ENCODE data around the gene MED26.
A peak's percentile ranks its signal among the peaks of the same experiment; 100 is the strongest.
"Not testable (repeated sequence)": the region's sequence is repeated elsewhere in the genome, so short reads cannot be mapped to it uniquely, and the experiment has no call there.

MED26 gene, protein sequence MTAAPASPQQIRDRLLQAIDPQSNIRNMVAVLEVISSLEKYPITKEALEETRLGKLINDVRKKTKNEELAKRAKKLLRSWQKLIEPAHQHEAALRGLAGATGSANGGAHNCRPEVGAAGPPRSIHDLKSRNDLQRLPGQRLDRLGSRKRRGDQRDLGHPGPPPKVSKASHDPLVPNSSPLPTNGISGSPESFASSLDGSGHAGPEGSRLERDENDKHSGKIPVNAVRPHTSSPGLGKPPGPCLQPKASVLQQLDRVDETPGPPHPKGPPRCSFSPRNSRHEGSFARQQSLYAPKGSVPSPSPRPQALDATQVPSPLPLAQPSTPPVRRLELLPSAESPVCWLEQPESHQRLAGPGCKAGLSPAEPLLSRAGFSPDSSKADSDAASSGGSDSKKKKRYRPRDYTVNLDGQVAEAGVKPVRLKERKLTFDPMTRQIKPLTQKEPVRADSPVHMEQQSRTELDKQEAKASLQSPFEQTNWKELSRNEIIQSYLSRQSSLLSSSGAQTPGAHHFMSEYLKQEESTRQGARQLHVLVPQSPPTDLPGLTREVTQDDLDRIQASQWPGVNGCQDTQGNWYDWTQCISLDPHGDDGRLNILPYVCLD

GRCh38 chr19:16628183-16628983 is at the start of gene MED26:
Gene MED26, minus strand, starts transcription at chr19:16628204. Its CDS starts 261 bp downstream, at chr19:16627943.
- DNase-seq, result peak; percentile 100

- no peak for DNase-seq
Measured at GRCh38 chr19:16677055-16677454, 49.1 kb upstream of the MED26 start.

DNA sequence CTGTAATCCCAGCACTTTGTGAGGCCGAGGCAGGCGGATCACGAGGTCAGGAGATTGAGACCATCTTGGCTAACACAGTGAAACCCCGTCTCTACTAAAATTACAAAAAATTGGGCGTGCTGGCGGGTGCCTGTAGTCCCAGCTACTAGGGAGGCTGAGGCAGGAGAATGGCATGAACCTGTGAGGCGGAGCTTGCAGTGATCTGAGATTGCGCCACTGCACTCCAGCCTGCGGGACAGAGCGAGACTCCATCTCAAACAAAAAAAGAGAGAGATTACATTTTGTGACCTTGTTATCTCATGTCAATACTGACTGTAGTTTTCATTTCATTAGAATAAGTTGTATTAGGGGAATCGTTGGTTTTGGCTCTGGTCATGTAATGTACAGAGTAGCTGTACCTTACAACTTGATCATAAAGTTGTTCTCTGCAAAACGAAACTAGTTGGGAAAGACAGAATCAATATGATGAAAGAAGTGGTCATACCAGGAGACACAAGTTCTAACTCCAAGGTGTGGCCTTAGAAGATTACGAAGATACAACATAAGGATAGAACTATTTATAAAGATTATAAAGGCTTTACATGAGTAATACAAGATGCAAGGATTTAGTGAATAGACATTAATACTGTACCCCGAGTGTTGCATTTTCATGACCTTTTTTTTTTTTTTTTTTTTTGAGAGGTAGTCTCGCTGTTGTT is 48.2 kb upstream of the MED26 start:
- DNase-seq, result no peak

DNA sequence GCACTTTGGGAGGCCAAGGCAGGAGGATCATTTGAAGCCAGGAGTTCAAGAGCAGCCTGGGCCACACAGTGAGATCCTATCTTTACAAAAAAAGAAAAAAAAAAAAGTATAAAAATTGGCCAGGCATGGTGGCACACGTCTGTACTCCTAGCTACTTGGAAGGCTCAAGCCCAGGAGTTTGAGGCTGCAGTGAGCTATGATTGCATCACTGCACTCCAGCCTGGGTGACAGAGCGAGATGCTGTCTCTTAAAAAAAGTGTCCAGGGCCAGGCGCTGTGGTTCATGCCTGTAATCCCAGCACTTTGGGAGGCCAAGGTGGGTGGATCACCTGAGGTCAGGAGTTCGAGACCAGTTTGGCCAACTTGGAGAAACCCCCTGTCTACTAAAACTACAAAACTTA is 45.8 kb upstream of the MED26 start:
- DNase-seq, result not testable (repeated sequence)

DNA sequence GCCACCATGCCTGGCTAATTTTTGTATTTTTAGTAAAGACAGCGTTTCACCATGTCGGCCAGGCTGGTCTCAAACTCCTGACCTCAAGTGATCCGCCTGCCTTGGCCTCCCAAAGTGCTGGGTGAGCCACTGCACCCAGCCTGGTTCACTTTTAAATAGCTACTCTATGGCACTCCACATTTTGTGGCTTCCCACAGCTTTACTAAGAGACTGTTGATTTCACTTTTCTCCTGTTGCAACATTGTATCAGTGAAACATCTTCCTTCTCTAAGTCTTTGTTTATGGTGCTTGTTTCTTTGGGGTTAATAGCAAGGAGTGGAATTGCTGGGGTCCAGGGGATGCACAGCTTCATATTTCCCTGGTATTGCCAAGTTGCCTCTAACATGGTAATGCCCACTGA is 45.2 kb upstream of the MED26 start:
- DNase-seq, result no peak

DNA sequence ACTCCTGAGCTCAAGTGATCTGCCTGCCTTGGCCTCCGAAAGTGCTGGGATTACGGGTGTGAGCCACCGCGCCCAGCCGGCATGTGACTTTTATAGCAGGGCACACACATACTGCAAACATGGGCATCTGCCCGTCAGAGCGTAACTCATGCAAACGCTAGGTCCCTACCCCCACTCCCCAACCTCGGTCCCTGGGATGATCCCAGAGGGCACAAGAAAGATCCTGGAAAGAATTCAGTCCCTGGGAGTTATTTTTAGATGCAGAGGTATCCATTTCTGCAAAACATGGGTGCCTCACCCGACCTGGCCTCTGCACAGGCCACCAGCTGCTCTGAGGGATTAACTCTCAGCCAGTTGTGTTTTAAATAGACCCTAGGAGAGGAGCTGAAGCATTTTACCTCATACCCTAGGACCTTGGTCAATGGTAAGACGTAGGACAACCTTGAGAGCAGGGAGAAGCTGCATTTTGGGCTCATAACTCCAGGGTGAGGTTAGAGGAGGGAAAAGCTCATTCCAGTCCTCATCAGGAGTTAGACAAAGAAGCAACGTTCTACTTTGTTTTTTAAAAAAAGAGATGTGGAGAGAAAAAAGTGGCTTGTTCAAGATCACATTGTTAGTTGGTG is 43.8 kb upstream of the MED26 start:
- DNase-seq, result no peak

DNA sequence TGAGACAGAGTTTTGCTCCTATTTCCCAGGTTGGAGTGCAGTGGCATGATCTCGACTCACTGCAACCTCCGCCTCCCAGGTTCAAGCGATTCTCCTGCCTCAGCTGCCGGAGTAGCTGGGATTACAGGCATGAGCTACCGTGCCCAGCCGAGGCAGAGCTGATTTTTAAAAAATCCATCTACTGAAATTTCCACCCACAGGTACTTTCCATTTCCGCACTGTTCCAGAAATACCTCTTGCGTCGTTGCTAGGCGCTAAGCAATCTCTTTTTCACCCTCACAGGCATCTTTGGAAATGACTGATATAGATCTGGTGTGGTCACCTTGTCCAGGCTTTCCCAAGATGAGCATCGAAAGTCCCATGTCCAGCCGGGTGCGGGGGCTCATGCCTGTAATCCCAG is 42.3 kb upstream of the MED26 start:
- no peak for DNase-seq

GRCh38 chr19:16668702-16669101 is 40.7 kb upstream of the MED26 start:
- not testable (repeated sequence) for DNase-seq

DNA sequence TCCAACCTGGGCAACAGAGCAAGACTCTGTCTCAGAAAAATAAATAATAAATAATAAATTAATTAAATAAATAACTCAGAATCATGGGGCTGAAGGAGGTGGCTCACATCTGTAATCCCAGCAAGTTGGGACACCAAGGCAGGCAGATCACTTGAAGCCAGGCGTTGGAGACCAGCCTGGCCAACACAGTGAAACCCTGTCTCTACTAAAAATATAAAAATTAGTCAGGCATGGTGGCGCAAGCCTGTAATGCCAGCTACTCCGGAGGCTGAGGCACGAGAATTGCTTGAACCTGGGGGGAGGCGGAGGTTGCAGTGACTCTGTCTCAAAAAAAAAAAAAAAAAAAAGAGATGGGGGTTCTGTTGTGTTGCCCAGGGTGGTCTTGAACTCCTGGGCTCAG is 40.2 kb upstream of the MED26 start:
- no peak for DNase-seq

DNA sequence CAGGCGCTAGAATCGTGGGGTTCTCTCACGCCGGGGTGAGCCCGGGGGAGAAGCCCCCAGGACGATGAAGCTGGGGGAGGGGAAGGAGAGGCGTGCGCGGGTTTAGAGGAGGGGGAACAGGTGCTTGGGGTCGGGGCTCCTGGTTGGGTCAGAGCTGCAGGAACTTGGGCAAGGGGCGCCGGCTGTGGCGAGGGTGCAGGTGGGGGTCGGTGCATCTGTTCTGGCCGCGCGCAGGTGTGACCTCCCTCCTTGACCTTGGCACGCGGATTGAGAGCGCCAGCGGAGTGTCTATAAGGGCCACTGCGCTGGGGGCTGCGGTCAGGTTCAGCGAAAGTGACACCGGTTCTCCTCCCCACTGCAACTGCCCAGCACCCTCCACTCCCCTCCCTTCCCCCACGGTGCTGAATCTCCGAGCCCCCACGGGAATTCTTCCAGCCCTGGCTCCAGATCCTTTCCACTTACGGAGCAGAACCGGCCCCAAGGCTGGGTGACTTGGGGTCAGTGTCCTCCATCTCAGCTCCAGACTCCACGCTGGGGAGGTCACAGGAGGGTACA is 33.6 kb upstream of the MED26 start:
- peak; percentile 54 for DNase-seq

DNA sequence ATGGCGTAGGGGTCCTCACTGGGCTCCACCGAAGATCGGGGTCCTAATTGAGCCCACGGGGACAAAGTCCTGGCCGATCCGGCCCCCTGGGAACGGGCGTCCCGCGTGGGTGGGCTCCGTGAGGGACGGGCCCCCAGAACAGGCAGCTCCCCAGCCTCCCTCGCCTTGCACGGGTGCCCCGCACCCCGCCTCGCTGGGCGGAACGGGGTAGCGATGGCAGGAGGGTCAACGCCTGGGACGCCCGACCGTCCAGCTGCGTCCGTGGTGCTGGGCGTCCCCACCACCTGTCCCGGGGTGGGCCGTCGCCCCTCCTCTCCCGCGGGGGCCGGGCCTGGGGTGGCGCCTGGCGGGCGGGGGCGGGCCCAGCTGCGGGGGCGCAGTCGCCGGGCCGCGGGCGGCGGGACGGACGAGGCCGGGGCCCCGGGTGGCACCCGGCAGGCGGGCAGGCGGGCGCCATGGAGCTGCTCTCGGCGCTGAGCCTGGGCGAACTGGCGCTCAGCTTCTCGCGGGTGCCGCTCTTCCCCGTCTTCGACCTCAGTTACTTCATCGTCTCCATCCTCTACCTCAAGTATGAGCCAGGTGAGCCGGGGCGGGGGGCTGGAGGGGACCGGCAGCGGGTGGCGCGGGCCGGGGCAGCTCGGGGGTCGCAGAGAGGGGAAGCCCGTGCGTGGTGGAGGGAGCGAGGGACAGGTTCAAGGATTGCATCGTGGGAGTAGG is 32.9 kb upstream of the MED26 start, which contains the start of gene TMEM38A:
TSS of gene TMEM38A (plus strand) at position 377 of the 717 bp plus-strand sequence. CDS start at position 456, 79 bp downstream.
- peak; percentile 63 for DNase-seq

- peak; percentile 98 for DNase-seq
Measured at GRCh38 chr19:16659832-16660708, 32.1 kb upstream of the MED26 start, which contains the start of gene SMIM7. Gene SMIM7, minus strand, starts transcription at chr19:16660144. Its CDS starts 34 bp downstream, at chr19:16660110.

- DNase-seq, result no peak
Measured at GRCh38 chr19:16659464-16659831, 31.4 kb upstream of the MED26 start.

GRCh38 chr19:16657384-16657783 is 29.4 kb upstream of the MED26 start:
- no peak for DNase-seq

GRCh38 chr19:16655727-16656126 is 27.7 kb upstream of the MED26 start:
- DNase-seq, result no peak

DNA sequence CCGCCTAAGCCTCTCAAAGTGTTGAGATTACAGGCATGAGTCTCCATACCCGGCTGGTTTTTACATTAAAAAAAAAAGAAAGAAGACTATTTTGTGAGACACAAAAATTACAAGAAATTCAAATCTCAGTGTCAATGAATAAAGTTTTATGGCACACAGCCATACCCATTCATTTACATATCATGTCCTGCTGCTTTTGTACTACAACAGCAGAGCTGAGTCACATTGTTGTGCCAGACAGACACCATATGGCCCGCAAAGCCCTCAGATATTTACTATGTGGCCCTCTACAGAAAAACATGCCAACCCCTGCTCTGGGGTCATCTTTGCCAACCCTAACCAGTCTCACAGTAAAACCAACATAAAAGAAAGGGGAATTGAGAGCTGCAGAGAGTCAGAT is 26.6 kb upstream of the MED26 start:
- DNase-seq, result no peak

GRCh38 chr19:16654140-16654539 is 26.1 kb upstream of the MED26 start:
- DNase-seq, result no peak

DNA sequence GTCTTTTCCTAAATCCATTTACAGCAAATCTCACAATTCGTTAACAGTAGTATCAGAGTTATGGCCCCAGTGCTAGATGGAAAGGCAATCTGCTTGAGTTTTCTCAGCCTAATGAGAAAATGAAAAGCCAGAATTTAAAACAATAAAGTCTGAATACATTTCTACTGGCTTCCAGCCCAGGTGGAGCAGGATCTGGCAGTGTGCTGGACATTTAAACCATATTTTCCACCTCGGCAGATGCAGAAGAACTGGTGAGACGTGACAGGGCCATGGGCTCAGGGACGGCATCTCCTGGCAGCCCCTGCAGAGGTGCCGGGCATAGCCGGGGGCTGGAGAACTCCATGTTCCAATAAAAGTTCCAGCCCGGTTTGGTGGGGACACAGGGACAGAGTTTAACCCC is 24.9 kb upstream of the MED26 start:
- DNase-seq, result no peak

GRCh38 chr19:16651421-16652188 is 23.6 kb upstream of the MED26 start:
- DNase-seq, result not testable (repeated sequence)
